Measurements from ENCODE around the gene LRFN3.

The LRFN3 gene

GRCh38 chr19:35937345-35938281 lies 1.4 kb downstream of the LRFN3 start:
- TF ChIP-seq SPI1 (IDR thresholded peaks at IDR 0.05; ENCODE audit: low read depth, low read length), result no peak
- no peak for TF ChIP-seq PAX5 (IDR thresholded peaks at IDR 0.05; ENCODE audit: insufficient read depth, low read length, severe bottlenecking)
- no peak for TF ChIP-seq POU2F2 (IDR thresholded peaks at IDR 0.05; ENCODE audit: low read depth, low read length)
- no peak for TF ChIP-seq TAF1 (IDR thresholded peaks at IDR 0.05; ENCODE audit: low read depth, low read length)
- TF ChIP-seq POLR2A (IDR thresholded peaks at IDR 0.05; ENCODE audit: low read depth, low read length), result no peak
- no peak for TF ChIP-seq POLR2AphosphoS5 (IDR thresholded peaks at IDR 0.05; ENCODE audit: low read depth, low read length)
- FAIRE-seq (no peak), DNase-seq (ENCODE audit: insufficient read length, low spot score) (no peak)

- DNase-seq (ENCODE audit: insufficient read length, low spot score) (no peak), FAIRE-seq (no peak)
Observed at GRCh38 chr19:35938282-35939224, 2.4 kb downstream of the LRFN3 start.

GRCh38 chr19:35939307-35940077 lies 3.3 kb downstream of the LRFN3 start:
- no peak for FAIRE-seq
- DNase-seq (ENCODE audit: insufficient read length, low spot score), result no peak
- TF ChIP-seq PAX5 (IDR thresholded peaks at IDR 0.05; ENCODE audit: insufficient read depth, low read length, severe bottlenecking) (no peak), POU2F2 (IDR thresholded peaks at IDR 0.05; ENCODE audit: low read depth, low read length) (no peak), POLR2A (IDR thresholded peaks at IDR 0.05; ENCODE audit: low read depth, low read length) (no peak), SPI1 (IDR thresholded peaks at IDR 0.05; ENCODE audit: low read depth, low read length) (no peak), POLR2AphosphoS5 (IDR thresholded peaks at IDR 0.05; ENCODE audit: low read depth, low read length) (no peak), TAF1 (IDR thresholded peaks at IDR 0.05; ENCODE audit: low read depth, low read length) (no peak)

More at GRCh38 chr19:35938282-35939224, 2.4 kb downstream of the LRFN3 start:
- TF ChIP-seq POU2F2 (IDR thresholded peaks at IDR 0.05; ENCODE audit: low read depth, low read length) (no peak), PAX5 (IDR thresholded peaks at IDR 0.05; ENCODE audit: insufficient read depth, low read length, severe bottlenecking) (no peak), TAF1 (IDR thresholded peaks at IDR 0.05; ENCODE audit: low read depth, low read length) (no peak), POLR2A (IDR thresholded peaks at IDR 0.05; ENCODE audit: low read depth, low read length) (no peak), POLR2AphosphoS5 (IDR thresholded peaks at IDR 0.05; ENCODE audit: low read depth, low read length) (no peak), SPI1 (IDR thresholded peaks at IDR 0.05; ENCODE audit: low read depth, low read length) (no peak)

GRCh38 chr19:35940078-35940775 lies 4.1 kb downstream of the LRFN3 start:
- DNase-seq (ENCODE audit: insufficient read length, low spot score) (no peak), FAIRE-seq (no peak)
- TF ChIP-seq POLR2A (IDR thresholded peaks at IDR 0.05; ENCODE audit: low read depth, low read length), result no peak
- no peak for TF ChIP-seq POLR2AphosphoS5 (IDR thresholded peaks at IDR 0.05; ENCODE audit: low read depth, low read length)
- TF ChIP-seq POU2F2 (IDR thresholded peaks at IDR 0.05; ENCODE audit: low read depth, low read length), result no peak
- no peak for TF ChIP-seq SPI1 (IDR thresholded peaks at IDR 0.05; ENCODE audit: low read depth, low read length)
- TF ChIP-seq PAX5 (IDR thresholded peaks at IDR 0.05; ENCODE audit: insufficient read depth, low read length, severe bottlenecking), result no peak
- TF ChIP-seq TAF1 (IDR thresholded peaks at IDR 0.05; ENCODE audit: low read depth, low read length), result no peak

- FAIRE-seq, result no peak
- DNase-seq (ENCODE audit: insufficient read length, low spot score), result no peak
- TF ChIP-seq POU2F2 (IDR thresholded peaks at IDR 0.05; ENCODE audit: low read depth, low read length) (no peak), POLR2A (IDR thresholded peaks at IDR 0.05; ENCODE audit: low read depth, low read length) (no peak), SPI1 (IDR thresholded peaks at IDR 0.05; ENCODE audit: low read depth, low read length) (no peak), PAX5 (IDR thresholded peaks at IDR 0.05; ENCODE audit: insufficient read depth, low read length, severe bottlenecking) (no peak), POLR2AphosphoS5 (IDR thresholded peaks at IDR 0.05; ENCODE audit: low read depth, low read length) (no peak), TAF1 (IDR thresholded peaks at IDR 0.05; ENCODE audit: low read depth, low read length) (no peak)
Observed at GRCh38 chr19:35940839-35941238, 4.7 kb downstream of the LRFN3 start.

- DNase-seq (ENCODE audit: insufficient read length, low spot score), result no peak
- no peak for TF ChIP-seq POLR2AphosphoS5 (IDR thresholded peaks at IDR 0.05; ENCODE audit: low read depth, low read length)
- no peak for TF ChIP-seq POLR2A (IDR thresholded peaks at IDR 0.05; ENCODE audit: low read depth, low read length)
- TF ChIP-seq POU2F2 (IDR thresholded peaks at IDR 0.05; ENCODE audit: low read depth, low read length), result no peak
- no peak for TF ChIP-seq TAF1 (IDR thresholded peaks at IDR 0.05; ENCODE audit: low read depth, low read length)
- no peak for TF ChIP-seq SPI1 (IDR thresholded peaks at IDR 0.05; ENCODE audit: low read depth, low read length)
- TF ChIP-seq PAX5 (IDR thresholded peaks at IDR 0.05; ENCODE audit: insufficient read depth, low read length, severe bottlenecking), result no peak
- FAIRE-seq, result no peak
Observed at GRCh38 chr19:35942235-35942634, 6.1 kb downstream of the LRFN3 start.

GRCh38 chr19:35943321-35944301 lies 7.4 kb downstream of the LRFN3 start:
- no peak for TF ChIP-seq POU2F2 (IDR thresholded peaks at IDR 0.05; ENCODE audit: low read depth, low read length)
- TF ChIP-seq POLR2AphosphoS5 (IDR thresholded peaks at IDR 0.05; ENCODE audit: low read depth, low read length), result no peak
- TF ChIP-seq PAX5 (IDR thresholded peaks at IDR 0.05; ENCODE audit: insufficient read depth, low read length, severe bottlenecking), result no peak
- no peak for TF ChIP-seq TAF1 (IDR thresholded peaks at IDR 0.05; ENCODE audit: low read depth, low read length)
- TF ChIP-seq POLR2A (IDR thresholded peaks at IDR 0.05; ENCODE audit: low read depth, low read length), result no peak
- no peak for TF ChIP-seq SPI1 (IDR thresholded peaks at IDR 0.05; ENCODE audit: low read depth, low read length)
- FAIRE-seq (no peak), DNase-seq (ENCODE audit: insufficient read length, low spot score) (no peak)
